ENCODE data around the gene RNF224.
"Not testable (repeated sequence)": the region's sequence is repeated elsewhere in the genome, so short reads cannot be mapped to it uniquely, and the experiment has no call there.

Gene RNF224

GRCh38 chr9:137255448-137256114, 28.3 kb downstream of the RNF224 start:
- DNase-seq = no peak

GRCh38 chr9:137256362-137256761, 29.1 kb downstream of the RNF224 start:
- no peak for DNase-seq

- DNase-seq = no peak
These were observed 29.6 kb downstream of the RNF224 start for GRCh38 chr9:137256856-137257255.

- not testable (repeated sequence) for DNase-seq
These were observed 35.0 kb downstream of the RNF224 start for GRCh38 chr9:137262173-137262908.

- no peak for DNase-seq
These were observed 35.6 kb downstream of the RNF224 start for GRCh38 chr9:137262909-137263285.

- no peak for DNase-seq
These were observed 36.2 kb downstream of the RNF224 start for GRCh38 chr9:137263506-137263905.

- no peak for DNase-seq
These were observed 36.8 kb downstream of the RNF224 start for GRCh38 chr9:137264067-137264466.

GRCh38 chr9:137265496-137266161, 38.3 kb downstream of the RNF224 start:
- no peak for DNase-seq

GRCh38 chr9:137266162-137266527, 38.8 kb downstream of the RNF224 start:
- DNase-seq = no peak

GRCh38 chr9:137266585-137267453, 39.5 kb downstream of the RNF224 start:
- DNase-seq = no peak

- DNase-seq = no peak
These were observed 40.6 kb downstream of the RNF224 start for GRCh38 chr9:137267933-137268355.

- DNase-seq = no peak
These were observed 41.4 kb downstream of the RNF224 start for GRCh38 chr9:137268538-137269201.

GRCh38 chr9:137269231-137269772, 42.0 kb downstream of the RNF224 start:
- DNase-seq = no peak

GRCh38 chr9:137270929-137271695, 43.8 kb downstream of the RNF224 start:
- no peak for DNase-seq

GRCh38 chr9:137271696-137272076, 44.4 kb downstream of the RNF224 start:
- no peak for DNase-seq

- DNase-seq = no peak
These were observed 45.2 kb downstream of the RNF224 start for GRCh38 chr9:137272241-137273094.

- DNase-seq = no peak
These were observed 45.8 kb downstream of the RNF224 start for GRCh38 chr9:137273095-137273490.

- DNase-seq = no peak
These were observed 46.5 kb downstream of the RNF224 start for GRCh38 chr9:137273611-137274320.

GRCh38 chr9:137275203-137275587, 47.9 kb downstream of the RNF224 start:
- no peak for DNase-seq
